ENCODE measurements around the gene MGAT5.
A peak's percentile ranks its signal among the peaks of the same experiment; 100 is the strongest.
"Not testable (repeated sequence)": the region's sequence is repeated elsewhere in the genome, so short reads cannot be mapped to it uniquely, and the experiment has no call there.

The MGAT5 gene

DNA sequence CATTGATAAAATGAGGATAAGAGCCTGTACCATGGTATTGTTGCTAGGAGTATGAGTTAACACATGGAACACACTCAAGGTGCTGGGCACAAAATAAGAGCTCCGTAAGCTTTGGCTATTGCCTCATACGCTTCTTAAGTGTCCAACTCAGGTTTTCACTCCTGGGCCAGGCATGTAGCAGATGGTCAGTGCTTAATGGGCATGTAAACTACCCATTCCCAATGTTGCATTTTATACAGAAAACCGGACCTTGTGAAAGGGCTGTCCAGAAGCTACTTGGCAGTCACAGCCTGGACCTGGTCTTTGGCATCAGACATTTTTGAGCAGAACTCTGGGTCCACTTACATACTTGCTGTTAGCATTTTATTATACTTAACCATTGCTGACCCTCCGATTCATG is 26.9 kb downstream of the MGAT5 start:
- no peak for DNase-seq

- peak; percentile 62 for DNase-seq
Observed at GRCh38 chr2:134281815-134282419, 28.0 kb downstream of the MGAT5 start.

DNA sequence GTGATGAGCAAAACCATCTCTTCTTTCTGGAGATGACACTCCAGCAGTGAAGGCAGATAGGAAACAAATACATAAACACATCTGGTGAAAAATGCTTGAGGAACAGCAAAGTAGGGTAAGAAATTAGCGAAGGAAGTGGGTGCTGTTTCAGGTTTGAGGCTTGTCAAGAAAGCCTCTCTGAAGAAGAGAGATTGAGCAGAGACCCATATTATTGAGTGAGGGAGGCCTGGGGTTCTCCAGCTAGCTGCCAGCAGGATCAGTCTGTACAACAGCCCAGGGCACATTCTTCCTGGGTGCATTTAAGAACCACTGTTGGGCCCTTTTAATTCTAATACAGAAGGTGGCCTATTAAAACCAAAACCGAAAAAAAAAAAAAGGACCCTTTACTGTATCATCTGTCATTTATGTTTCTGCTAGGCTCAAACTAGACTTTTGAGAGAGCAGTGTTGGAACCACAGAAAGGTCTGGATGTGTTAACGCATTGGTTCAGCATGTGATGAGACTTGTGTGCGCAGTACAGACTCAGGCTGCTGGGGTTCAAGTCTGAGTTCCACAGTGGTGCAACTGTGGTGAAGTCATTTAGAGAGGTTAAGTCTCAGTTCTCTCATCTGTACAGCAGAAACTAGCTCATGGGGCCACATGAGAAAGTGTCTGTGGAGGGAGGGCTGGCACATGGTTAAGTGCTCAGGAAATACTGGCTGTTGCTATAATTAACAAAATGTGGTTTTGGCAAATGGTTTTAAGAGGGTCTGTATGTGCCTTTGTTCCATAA is 28.9 kb downstream of the MGAT5 start:
- DNase-seq: no peak

DNA sequence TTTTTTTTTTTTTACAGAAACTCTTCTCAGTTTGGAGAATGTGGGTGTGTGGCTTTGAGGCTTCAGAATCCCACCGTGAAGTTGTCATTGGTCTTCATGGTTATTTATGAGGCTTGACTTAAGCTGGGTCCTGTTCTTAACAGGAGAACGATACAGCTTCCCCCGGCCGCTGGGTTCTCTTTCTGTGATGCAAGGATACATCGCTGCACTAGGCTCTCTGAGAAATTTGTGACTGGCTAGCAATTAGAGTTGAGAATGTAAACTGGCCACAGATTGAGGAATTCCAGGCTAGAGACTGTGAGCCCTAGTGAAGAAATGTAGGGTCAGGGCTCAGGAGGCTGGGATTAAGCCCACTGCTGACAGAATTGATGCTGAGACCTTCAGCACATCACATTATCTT is 29.8 kb downstream of the MGAT5 start:
- DNase-seq: no peak

- no peak for DNase-seq
Observed at GRCh38 chr2:134284119-134284670, 30.3 kb downstream of the MGAT5 start.

DNA sequence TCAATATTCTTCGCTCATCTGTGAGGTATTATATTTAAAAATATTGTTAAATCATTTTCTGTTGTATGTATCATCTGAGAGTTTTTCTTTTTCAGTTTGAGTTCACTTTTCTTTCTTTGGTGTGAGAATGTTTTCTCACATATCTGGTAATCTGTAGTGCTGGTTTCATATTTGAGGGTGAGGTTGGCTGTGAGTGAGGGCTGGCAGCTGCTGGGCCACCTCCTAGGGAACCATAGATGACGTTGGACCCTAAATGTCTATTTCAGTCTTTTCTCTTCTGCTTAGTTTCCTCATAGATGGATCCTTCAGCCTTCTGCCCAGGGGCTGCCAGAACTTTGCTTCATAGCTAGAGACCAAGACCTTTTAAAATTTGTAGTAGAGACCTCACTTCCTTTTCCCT is 33.5 kb downstream of the MGAT5 start:
- DNase-seq: no peak

- DNase-seq: no peak
Observed at GRCh38 chr2:134288814-134289213, 34.9 kb downstream of the MGAT5 start.

DNA sequence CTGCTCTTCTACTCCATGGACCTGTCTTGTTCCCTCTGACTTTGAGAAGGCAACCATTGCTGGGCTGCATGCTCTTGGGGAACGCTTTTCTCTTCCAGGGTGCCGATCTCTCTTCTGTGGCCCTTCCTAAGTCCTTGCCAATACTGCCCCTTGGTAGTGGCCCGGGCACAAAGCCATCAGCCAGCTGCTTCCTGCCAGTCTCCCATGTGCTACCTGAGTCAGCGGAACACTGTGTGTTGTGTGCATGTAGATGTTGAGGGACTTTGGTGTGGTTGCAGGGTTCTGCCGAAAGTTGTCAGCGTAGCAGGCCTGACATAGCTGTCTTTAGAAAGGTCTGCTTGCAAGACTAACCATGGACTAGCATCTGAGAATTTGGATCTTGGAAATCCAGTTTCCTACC is 35.4 kb downstream of the MGAT5 start:
- DNase-seq: no peak

DNA sequence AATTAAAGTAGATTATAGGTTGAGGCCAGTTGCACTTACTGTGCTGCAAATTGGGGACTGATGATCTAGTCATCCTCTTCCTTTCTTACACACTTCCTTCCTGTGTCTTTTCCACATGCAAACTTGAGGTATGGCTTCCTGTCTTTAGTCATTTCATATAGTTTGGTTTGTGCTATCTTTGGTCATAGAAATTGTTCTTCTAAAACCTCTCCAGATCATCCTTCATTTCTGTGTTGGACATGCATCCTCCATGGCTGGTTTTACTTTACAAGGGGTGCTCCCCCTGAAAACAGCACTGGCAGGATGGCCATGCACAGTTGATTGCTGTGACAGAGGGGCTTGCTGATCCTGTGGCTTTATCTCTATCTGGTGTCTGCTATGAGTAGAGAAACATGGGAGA is 36.5 kb downstream of the MGAT5 start:
- no peak for DNase-seq

- DNase-seq: no peak
Observed at GRCh38 chr2:134292514-134292913, 38.6 kb downstream of the MGAT5 start.

DNA sequence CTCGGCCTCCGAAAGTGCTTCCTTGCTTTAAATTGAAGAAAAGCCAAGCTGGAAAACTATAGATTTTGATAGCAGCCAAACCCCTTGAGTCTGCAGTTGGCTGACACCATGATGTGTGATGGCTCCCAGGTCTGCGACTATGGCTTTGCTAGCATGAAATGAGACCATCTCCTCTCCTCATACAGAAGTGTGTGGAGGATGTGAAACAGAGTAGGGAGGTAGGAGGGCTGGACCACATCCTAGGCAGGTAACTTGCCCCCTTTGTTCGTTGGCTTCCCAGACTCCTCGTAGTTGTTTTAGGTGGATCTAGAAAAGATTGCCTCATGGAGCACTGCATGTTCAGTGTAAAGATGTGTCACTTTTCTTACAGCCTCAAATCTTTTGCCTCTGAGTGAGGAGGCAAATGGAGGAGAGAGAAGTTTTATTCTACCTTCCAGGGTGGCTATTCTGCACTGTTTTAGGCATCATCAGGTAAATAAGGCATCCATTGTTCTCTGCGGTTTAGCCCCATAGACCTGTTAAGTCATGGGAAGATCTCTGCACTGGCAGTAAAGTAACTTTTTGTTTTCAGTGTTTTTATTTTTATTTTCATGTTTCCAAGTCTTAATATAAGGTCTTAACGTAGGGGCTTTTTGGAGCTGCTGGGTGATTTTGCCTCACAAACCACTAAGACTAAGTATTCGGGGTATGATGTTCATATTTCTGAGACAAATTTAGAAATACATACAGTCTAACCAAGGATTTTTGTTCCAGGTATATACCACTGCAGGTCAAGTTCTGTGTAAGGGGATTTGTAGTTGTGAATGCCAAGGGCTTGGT is 40.1 kb downstream of the MGAT5 start:
- no peak for DNase-seq

DNA sequence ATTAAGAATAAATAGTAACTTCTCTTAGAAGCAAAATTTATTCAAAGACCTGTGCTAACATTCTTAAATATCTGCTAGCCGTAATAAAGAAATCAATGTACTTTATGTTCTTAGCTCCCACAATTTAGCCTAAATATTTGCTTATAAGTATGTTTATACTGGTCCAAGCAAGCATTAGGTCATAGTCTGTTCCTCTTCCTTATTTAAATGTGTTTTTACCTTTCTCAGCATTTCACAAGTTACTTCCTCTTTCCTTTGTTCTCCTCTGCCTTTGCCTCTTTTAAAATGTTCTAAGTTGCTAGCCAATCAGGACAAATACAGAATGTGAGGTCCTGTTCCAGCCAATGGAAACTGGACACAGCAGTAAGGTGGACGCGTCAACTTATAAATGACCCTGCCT is 40.7 kb downstream of the MGAT5 start:
- not testable (repeated sequence) for DNase-seq

GRCh38 chr2:134295441-134295840 is 41.6 kb downstream of the MGAT5 start:
- no peak for DNase-seq

GRCh38 chr2:134296301-134296700 is 42.4 kb downstream of the MGAT5 start:
- no peak for DNase-seq

GRCh38 chr2:134299334-134299733 is 45.5 kb downstream of the MGAT5 start:
- DNase-seq: no peak

- DNase-seq: no peak
Observed at GRCh38 chr2:134300585-134300984, 46.7 kb downstream of the MGAT5 start.

GRCh38 chr2:134301099-134301927 is 47.4 kb downstream of the MGAT5 start:
- no peak for DNase-seq

DNA sequence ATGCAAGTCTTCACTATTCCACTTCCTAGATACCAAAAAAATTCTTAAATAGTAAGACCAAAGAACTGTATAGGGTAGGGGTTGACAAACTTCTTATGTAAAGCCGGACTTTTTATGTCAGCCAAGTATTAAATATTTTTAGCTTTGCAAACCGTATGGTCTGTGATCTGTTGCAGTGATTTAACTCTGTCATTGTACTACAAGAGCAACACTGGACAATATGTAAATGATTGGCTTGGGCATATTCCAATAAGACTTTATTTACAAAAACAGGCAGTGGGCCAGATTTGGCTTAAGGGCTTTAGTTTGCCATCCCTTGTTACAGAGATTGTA is 48.0 kb downstream of the MGAT5 start:
- no peak for DNase-seq

DNA sequence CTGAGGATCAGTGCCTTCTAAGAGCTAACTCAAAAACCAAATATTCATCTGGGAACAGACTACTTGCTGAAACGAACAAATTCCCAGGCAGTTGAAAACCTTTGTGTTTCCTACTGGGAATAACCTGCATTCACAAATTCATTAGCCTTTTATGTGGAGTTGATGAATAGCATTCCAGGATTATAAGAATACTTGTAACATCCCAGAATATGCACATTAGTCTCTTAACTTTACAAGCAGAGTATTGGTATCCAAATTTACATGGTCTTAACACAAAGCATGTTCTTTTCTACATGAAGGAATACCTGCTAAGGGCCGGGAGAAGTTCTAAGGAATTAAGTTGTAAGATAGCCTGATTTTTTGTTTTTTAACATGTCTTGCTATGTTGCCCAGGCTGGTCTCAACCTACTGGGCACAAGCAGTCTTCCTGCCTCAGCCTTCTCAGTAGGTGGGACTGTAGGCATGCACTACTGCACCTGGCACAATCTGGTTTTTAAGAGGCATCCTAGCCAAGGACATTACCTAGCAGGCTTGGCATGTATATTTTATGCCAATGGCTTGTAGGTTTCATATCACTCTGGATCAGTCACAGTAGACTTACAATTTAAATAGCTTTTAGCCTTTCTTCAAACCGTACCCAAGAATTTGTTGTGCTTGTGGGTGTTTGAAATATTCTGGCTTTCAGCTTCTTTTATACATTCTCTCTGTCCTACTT is 50.7 kb downstream of the MGAT5 start:
- DNase-seq: no peak

DNA sequence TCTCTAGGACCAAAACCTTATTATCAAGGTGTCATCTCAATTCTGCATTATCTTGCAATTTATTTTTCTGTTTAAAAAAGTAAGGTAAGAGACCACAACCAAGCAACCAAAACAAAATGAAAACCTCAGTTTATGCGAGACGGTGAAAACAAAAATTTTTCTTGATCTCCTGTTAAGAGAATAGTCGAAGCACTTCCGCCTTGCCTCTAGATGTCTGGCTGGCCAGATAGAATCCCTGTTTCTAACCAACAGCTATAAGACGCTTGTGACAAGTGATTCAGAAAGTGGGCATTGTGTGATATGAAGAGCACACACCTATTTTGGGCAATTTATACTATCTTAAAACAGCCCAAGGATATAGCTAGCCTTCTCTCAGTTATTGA is 51.2 kb downstream of the MGAT5 start:
- DNase-seq: no peak

DNA sequence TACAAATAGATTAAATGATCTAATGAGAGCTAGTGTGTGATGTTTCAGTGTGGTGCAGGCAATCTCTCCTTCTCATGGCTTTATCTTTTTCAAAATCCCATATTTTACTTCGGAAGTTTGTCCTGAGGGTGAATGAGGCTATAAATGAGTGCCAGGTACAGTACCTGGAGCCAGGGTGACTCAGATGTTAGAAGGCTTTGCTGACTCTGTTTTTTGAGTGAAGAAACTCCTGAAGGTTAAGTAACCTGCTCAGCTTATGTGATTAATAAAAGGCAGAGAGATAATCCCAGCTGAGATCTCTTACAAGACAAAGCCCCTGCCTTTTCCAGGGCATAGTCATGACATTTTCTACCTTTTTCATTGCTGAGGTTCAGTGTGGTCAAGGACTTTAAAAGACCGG is 52.6 kb downstream of the MGAT5 start:
- DNase-seq: no peak

GRCh38 chr2:134307334-134307733 is 53.5 kb downstream of the MGAT5 start:
- no peak for DNase-seq
